GM18526 (cell line): Measurements from ENCODE around the gene DPP10.

Source experiments
- POLR2A ChIP-seq: IDR thresholded peaks from 3 replicates; pipeline ENCODE4 v1.6.1; 2011; ENCODE audit not compliant: insufficient read length; ENCODE audit errors: extremely low read depth

Gene DPP10

GRCh38 chr2:114789989-114790388, 347.5 kb downstream of the DPP10 start:
- TF ChIP-seq POLR2A: no peak

DNA sequence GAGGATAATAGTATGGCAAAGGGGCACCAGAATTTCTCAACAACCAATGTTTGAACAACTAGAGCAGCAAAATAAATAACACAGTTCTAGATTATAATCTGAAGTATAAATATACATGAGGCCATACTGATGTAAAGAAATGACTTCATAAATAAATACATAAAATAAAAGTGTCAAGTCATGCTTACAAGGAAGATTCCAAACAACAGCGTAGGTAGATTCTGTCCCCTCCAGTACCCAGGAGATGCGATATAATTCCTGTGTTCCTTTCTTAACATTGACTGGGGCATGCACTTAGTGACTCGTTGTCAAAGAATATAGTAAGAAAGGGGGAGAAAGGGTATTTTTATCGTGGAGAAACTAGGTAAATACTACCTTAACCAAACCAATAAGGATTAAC, 355.1 kb downstream of the DPP10 start:
- TF ChIP-seq POLR2A: no peak

DNA sequence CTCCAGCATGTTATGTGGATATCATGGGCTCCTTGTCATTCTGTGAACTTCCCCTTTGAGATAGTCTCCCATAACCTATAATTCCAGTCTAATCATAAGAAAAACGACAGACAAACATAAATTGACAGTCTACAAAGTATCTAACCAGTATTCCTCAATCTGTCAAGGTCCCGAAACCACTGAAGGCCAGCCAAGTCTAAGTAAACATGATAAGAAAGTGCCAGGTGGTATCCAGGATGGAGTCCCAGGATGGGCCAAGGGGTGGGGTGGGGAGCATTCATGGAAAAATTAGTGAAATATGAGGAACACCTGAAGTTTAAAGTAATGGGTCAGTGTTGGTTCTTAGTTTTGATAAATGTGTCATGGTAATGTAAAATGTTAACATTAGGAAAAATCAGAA, 355.5 kb downstream of the DPP10 start:
- TF ChIP-seq POLR2A: no peak

- TF ChIP-seq POLR2A: no peak
These were observed 357.9 kb downstream of the DPP10 start for GRCh38 chr2:114800371-114800770.

DNA sequence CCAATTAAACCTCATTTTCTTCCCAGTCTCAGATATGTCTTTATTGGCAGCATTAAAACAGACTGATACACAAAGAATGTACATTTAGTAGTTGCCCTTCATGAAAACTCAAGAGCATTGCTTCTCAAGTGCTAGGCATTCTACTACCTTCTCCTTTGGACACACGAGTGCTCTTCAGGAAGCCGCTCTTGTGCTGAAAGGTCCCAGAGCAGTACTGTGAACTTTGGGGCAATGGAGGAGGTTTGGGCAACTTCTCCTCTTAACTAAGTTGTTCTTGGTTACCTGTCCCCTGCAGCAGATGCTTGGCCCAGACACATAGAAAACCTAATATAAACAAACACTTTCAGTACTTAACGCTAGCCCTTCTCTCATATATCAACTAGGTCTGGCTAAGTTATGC, 362.8 kb downstream of the DPP10 start:
- no peak for TF ChIP-seq POLR2A

GRCh38 chr2:114810092-114810491, 367.7 kb downstream of the DPP10 start:
- TF ChIP-seq POLR2A: no peak

GRCh38 chr2:114812261-114812660, 369.8 kb downstream of the DPP10 start:
- TF ChIP-seq POLR2A: no peak

DNA sequence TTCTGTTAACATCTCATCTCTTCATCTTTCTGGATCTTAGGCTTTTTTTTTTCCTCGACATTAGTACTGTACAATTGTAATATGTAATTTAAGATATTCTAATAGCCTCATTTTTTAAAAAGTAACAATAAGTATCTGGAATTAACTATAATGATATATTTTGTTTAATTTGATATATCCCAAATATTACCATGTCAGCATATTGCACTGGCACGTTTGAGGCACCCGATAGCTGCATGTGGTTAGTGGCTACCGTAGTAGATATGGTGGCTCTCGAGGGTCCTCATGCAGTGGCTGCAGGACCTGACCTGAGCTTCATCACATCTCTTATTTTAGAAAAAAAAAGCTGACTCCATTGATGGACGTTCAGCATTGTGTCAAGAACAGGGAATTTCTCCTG, 371.9 kb downstream of the DPP10 start:
- TF ChIP-seq POLR2A: no peak

GRCh38 chr2:114821055-114821454, 378.6 kb downstream of the DPP10 start:
- no peak for TF ChIP-seq POLR2A

DNA sequence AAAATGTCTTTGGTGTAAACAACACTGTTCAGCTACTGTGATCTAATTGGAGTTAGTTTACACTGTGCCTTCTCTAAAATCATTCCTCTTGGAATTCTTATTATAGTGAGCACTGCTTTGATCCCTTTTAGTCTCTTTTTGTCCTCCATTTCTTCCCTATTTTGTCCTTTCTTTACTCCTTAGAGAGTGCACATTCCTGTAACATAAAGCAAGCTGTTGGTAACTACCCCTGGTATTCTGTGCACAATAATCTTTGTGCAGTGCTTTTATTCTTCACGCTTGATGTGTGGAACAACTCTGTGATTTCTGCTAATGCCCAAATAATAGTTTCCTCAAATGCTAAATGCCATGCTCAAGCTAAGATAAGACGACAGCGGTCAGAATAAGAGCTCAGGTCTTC, 401.5 kb downstream of the DPP10 start:
- no peak for TF ChIP-seq POLR2A

DNA sequence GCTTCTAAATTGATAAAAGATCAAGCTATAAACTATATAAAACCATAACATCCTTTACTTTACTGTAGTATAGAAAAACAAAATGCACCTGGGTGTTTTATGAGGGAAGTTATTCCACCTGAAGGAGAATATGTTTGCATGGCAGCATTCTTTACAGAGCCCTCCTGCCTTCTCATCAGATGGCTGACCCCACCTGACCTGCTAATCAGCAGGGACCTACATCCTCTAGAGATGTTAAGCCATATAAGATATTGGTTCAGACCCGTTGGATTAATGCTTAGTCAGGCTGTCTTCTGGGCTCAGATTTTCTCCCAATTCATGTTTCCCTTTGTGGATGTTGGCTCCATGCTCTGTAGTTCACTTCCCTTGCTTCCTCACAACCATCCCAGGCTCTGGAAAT, 414.8 kb downstream of the DPP10 start:
- TF ChIP-seq POLR2A: no peak

GRCh38 chr2:114859726-114860510, 417.5 kb downstream of the DPP10 start:
- no peak for TF ChIP-seq POLR2A

DNA sequence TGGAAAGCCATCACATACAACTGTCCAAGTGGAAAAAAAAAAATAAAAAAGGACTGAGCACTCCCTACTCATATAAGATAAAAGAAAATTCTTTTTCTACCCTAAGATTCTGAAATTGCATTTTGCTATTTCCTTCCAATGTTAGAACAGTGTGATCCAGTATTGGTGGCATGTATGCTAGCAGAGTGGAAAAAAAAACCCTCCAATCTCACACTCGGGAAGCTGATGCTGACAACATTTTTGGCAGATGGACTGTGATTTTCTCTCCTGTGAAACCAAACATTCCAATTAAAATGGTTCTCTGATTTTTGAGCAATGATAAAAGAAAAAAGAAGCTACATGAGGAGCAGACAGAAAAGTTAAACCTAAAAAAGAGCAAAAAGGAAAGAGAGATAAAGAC, 419.8 kb downstream of the DPP10 start:
- TF ChIP-seq POLR2A: no peak

- TF ChIP-seq POLR2A: no peak
These were observed 422.5 kb downstream of the DPP10 start for GRCh38 chr2:114864901-114865300.

DNA sequence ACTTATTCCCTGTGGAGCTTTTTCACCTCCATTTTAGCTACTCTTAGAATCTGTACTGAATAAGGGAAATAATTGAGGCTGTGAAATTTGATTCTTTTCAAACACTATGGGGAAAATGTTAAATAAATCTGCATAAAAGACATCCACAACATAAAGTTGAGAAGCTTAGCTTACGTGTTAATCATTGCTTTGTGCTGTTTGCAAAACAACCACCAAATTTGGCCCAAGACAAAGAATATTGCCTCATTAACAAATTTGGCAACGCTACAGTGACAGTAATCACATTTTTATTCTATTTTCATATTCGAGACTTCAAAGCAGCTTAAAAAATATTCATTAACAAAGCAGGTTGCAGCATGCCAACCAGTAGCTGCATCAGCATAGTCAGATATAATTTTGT, 437.6 kb downstream of the DPP10 start:
- no peak for TF ChIP-seq POLR2A

GRCh38 chr2:114919985-114920384, 477.5 kb downstream of the DPP10 start:
- no peak for TF ChIP-seq POLR2A

- TF ChIP-seq POLR2A: no peak
These were observed 479.6 kb downstream of the DPP10 start for GRCh38 chr2:114922076-114922475.
